GM12801 (cell line): Measurements from ENCODE around the gene CGRRF1.

Source experiments
- TF ChIP-seq, protein P1 (sequence below): IDR thresholded peaks from one replicate; pipeline ENCODE4 v1.5.1; 2011; ENCODE audit warnings: control low read depth; ENCODE audit not compliant: insufficient read length; ENCODE audit errors: extremely low read depth

Gene CGRRF1

GRCh38 chr14:54532111-54533012 is 22.7 kb downstream of the CGRRF1 start:
- TF ChIP-seq, protein P1, sequence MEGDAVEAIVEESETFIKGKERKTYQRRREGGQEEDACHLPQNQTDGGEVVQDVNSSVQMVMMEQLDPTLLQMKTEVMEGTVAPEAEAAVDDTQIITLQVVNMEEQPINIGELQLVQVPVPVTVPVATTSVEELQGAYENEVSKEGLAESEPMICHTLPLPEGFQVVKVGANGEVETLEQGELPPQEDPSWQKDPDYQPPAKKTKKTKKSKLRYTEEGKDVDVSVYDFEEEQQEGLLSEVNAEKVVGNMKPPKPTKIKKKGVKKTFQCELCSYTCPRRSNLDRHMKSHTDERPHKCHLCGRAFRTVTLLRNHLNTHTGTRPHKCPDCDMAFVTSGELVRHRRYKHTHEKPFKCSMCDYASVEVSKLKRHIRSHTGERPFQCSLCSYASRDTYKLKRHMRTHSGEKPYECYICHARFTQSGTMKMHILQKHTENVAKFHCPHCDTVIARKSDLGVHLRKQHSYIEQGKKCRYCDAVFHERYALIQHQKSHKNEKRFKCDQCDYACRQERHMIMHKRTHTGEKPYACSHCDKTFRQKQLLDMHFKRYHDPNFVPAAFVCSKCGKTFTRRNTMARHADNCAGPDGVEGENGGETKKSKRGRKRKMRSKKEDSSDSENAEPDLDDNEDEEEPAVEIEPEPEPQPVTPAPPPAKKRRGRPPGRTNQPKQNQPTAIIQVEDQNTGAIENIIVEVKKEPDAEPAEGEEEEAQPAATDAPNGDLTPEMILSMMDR: no peak

GRCh38 chr14:54533100-54533499 is 23.4 kb downstream of the CGRRF1 start:
- TF ChIP-seq, protein P1: no peak

- TF ChIP-seq, protein P1: no peak
These were observed 25.4 kb downstream of the CGRRF1 start for GRCh38 chr14:54535126-54535525.

GRCh38 chr14:54535646-54536045 is 25.9 kb downstream of the CGRRF1 start:
- TF ChIP-seq, protein P1: no peak

- TF ChIP-seq, protein P1: no peak
These were observed 27.9 kb downstream of the CGRRF1 start for GRCh38 chr14:54537651-54538050.

DNA sequence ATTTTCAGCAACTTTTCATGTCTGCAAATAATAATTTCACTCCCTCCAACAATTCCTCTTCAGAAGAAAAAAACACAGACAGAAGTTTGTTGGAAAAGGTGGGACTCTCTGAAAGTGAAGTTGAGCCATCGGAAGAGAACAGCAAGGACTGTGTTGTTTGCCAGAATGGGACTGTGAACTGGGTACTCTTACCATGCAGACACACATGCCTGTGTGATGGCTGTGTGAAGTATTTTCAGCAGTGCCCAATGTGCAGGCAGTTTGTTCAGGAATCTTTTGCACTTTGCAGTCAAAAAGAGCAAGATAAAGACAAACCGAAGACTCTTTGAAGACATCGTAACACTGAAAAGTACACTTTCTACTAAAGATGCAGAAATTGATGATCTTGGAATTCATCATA is 28.3 kb downstream of the CGRRF1 start:
- TF ChIP-seq, protein P1: no peak

- TF ChIP-seq, protein P1: no peak
These were observed 37.9 kb downstream of the CGRRF1 start for GRCh38 chr14:54547583-54547982.
